GM06990 (cell line): Measurements from ENCODE around the gene CHDH.

Source experiments
- DNase-seq: peaks from one replicate; pipeline ENCODE4 v3.0.0-alpha.2; 2011; ENCODE audit not compliant: insufficient read length; ENCODE audit errors: extremely low read depth
- H3K27me3 ChIP-seq: replicated peaks from 2 replicates; pipeline ENCODE4 v1.6.0; 2011; ENCODE audit warnings: low read length; ENCODE audit not compliant: control insufficient read depth, insufficient read depth
- H3K36me3 ChIP-seq: 2 replicates; pipeline ENCODE4 v1.5.1; 2011; ENCODE audit warnings: low read length; ENCODE audit not compliant: control insufficient read depth, insufficient read depth
- H3K4me3 ChIP-seq: replicated peaks from 2 replicates; pipeline ENCODE4 v1.5.1; 2011; ENCODE audit warnings: low read depth, mild to moderate bottlenecking, control low read depth, low read length
- TF ChIP-seq, protein P1 (sequence below): IDR thresholded peaks from 2 replicates; pipeline ENCODE4 v1.5.1; 2011; ENCODE audit warnings: low read length, control low read depth, mild to moderate bottlenecking, inconsistent platforms; ENCODE audit not compliant: insufficient read depth, poor library complexity, severe bottlenecking

The CHDH gene, protein sequence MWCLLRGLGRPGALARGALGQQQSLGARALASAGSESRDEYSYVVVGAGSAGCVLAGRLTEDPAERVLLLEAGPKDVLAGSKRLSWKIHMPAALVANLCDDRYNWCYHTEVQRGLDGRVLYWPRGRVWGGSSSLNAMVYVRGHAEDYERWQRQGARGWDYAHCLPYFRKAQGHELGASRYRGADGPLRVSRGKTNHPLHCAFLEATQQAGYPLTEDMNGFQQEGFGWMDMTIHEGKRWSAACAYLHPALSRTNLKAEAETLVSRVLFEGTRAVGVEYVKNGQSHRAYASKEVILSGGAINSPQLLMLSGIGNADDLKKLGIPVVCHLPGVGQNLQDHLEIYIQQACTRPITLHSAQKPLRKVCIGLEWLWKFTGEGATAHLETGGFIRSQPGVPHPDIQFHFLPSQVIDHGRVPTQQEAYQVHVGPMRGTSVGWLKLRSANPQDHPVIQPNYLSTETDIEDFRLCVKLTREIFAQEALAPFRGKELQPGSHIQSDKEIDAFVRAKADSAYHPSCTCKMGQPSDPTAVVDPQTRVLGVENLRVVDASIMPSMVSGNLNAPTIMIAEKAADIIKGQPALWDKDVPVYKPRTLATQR

DNA sequence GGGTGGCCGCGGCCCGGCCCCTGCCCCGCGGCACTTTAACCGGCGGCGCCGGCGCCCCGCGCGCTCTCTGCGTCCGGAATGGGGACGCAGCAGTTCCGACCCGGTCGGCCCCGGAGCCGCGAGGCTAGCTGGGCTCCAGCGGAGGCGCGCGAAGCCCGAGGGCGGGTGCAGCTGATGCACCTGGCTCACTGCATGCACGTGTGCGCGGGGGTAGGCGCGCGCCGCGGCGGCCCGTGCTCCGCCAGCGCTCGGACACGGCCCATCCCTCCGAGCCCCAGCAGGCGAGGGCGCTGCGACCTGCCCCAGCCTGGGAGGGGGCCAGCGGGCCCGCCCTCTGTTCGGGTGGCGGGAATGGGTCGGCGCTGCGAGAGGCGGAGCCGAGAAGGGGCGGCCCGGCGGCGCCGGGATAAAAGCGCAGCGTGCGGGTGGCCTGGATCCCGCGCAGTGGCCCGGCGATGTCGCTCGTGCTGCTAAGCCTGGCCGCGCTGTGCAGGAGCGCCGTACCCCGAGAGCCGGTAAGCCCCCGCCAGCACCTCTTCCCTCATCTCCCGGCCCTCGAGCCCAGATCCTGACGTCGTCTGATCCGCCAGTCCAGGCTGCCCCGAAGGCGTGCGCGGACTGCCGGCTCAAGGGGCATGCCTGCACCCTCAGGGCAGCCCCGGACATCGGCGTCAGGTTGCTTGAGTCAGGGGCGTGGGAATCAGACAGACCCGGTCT, at the start of gene CHDH, which contains the start of gene IL17RB:
Gene CHDH, minus strand, starts transcription at position 286 of the 717 bp plus-strand sequence. CDS start 22,411 bp downstream, outside the sequence.
Gene IL17RB, plus strand, starts transcription at position 435 of the 717 bp plus-strand sequence. Its CDS starts 21 bp downstream, at position 456.
- peak; percentile 79 for DNase-seq
- H3K27me3 ChIP-seq: no peaks in the 10 kb centered on the region
- no peaks in the 10 kb centered on the region for H3K36me3 ChIP-seq
- TF ChIP-seq, protein P1, sequence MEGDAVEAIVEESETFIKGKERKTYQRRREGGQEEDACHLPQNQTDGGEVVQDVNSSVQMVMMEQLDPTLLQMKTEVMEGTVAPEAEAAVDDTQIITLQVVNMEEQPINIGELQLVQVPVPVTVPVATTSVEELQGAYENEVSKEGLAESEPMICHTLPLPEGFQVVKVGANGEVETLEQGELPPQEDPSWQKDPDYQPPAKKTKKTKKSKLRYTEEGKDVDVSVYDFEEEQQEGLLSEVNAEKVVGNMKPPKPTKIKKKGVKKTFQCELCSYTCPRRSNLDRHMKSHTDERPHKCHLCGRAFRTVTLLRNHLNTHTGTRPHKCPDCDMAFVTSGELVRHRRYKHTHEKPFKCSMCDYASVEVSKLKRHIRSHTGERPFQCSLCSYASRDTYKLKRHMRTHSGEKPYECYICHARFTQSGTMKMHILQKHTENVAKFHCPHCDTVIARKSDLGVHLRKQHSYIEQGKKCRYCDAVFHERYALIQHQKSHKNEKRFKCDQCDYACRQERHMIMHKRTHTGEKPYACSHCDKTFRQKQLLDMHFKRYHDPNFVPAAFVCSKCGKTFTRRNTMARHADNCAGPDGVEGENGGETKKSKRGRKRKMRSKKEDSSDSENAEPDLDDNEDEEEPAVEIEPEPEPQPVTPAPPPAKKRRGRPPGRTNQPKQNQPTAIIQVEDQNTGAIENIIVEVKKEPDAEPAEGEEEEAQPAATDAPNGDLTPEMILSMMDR: no peak
- H3K4me3 ChIP-seq: peak within 1 kb of the TSS; percentile 68

DNA sequence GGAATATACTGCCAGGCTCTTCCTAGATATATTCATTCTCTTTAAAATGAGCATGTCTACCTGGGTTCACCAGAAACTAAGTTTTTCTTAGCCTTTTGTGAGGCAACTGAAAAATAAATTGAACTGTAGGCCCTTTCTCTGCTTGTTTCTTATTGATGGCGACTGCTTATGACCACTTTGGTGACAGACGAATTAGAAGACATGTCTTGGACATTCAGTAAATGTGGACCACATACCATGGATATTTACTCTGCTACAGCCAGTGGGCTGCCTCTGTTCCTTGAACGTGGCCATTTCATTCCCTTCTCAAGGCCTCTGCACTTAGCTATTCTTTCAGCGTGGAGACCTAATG, 46.0 kb upstream of the CHDH start:
- Histone ChIP-seq H3K4me3 (peak overlapping the region; percentile 58), H3K36me3 (no peaks in the 10 kb centered on the region), H3K27me3 (no peaks in the 10 kb centered on the region)
- TF ChIP-seq, protein P1: no peak
- DNase-seq: no peak

DNA sequence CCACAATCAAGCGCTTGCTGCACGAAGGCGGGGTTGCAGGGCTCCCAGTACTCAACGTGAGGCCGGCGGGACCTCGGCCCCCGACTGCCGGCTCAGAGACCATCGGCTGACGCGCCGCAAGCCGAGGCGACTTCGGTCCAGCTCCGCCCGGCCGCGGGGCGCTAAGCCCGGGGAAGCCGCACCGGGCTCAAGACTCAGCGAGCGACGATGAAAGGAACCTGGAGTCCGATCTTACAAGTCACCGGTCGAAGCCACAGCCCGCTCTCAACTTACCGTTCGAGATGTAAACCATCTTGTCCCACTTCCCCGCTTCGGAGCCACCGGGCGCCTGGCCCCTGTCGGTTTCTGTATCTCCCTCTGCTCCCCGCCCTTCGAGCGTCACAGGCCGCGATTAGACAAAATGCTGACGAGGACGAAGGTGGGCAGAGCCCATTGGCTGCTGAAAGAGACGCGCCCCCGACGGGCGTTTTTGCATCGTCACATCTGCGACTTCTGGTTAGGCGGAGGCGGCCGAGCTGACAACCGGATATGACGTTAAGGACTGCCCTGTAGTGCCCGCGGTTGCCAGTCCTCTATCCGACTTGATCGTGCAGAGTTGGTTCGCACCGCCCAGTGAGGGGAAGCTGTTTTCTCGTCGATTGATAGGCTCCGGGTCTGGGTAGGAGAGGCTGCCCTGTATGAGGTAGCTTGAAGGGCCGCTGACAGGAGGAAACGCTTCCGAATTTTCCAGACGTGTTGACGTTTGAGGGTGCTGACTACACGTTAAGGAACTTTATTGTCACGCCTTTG, 45.5 kb upstream of the CHDH start, which contains the start of gene SELENOK:
Gene SELENOK, minus strand, starts transcription at position 363 of the 789 bp plus-strand sequence.
- TF ChIP-seq, protein P1: no peak
- H3K27me3 ChIP-seq: no peaks in the 10 kb centered on the region
- no peaks in the 10 kb centered on the region for H3K36me3 ChIP-seq
- DNase-seq: peak; percentile 94
- H3K4me3 ChIP-seq: peak within 1 kb of the TSS; percentile 97

DNA sequence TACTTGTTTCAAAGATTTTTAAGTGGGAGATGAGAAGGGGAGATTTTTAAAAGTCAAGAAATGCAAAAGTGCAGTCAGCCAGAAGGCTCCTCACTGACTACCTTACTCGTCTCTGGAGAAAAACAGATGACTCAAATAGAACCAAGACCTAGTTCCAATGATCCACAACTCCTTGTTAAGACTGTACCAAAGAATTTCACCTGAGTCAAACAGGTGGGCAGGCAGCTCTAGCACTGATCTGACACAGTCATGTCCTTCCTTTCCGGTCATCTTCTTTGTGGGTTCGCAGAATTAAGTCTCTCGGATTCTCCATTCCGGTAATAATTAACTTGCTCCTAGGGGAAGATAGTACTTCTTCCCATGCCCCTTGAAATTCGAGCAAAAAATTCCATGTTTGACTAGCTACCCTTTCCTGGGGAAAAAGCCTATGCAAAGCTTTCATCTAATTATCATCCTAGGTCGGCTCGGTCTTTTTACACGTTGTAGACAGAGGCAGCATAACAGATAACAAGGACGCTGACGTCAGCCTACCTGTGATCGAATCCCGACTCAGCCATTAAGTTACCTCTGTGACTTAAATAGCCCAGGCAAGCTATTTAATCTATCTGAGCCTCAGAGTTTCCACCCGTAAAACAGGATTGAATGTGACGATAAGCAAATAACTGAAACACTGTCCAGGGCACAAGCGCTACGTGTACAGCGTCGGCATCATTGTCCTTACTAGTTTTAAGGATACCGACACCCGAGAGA, 44.7 kb upstream of the CHDH start:
- H3K4me3 ChIP-seq: peak overlapping the region; percentile 97
- TF ChIP-seq, protein P1: no peak
- no peak for DNase-seq
- no peaks in the 10 kb centered on the region for H3K27me3 ChIP-seq
- no peaks in the 10 kb centered on the region for H3K36me3 ChIP-seq

DNA sequence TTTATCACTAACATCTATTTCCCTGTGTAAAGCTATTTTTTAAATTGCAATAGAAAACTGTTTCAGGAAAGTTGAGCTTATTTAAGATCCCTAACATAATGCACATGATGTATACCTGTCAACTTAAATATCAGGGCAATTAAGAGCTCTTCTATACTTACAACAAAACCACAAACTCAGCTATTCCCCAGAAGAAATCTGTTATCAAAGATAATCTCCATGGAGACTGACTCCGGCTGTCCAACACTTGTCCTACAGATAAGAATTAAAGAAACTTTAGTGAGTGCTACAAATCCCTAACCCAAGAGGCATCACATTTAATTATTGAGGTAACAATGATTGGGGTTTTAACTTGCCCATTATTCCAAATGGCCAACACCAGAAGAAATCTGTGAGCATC, 42.0 kb upstream of the CHDH start:
- no peak overlapping the region for H3K4me3 ChIP-seq
- DNase-seq: no peak
- peaks cover 2% of the 10 kb centered on the region for H3K36me3 ChIP-seq
- H3K27me3 ChIP-seq: no peaks in the 10 kb centered on the region
- TF ChIP-seq, protein P1: no peak
